Osteoblast (primary cell): Measurements from ENCODE around the gene SDR42E2. TPM values are rescaled to one million over a fixed set of nuclear protein-coding genes. Genes with fewer than 3 reads are reported as not detected.

ENCODE experiments used
- DNase-seq: peaks from one replicate; pipeline ENCODE4 v3.0.0; 2011; ENCODE audit warnings: low spot score, mixed read lengths; ENCODE audit not compliant: insufficient read length; ENCODE audit errors: missing footprints
- H2AFZ ChIP-seq: 2 replicates; pipeline ENCODE4 v1.6.0; 2011; ENCODE audit warnings: mild to moderate bottlenecking, low read length
- H3K27ac ChIP-seq: 2 replicates; pipeline ENCODE4 v1.5.1; 2011; ENCODE audit warnings: mild to moderate bottlenecking, low read depth, low read length, moderate library complexity
- H3K27me3 ChIP-seq: 2 replicates; pipeline ENCODE4 v1.6.0; 2012; ENCODE audit warnings: mild to moderate bottlenecking, control low read depth, inconsistent platforms, low read length, moderate library complexity; ENCODE audit not compliant: insufficient read depth
- H3K36me3 ChIP-seq: 2 replicates; pipeline ENCODE4 v1.5.1; 2011; ENCODE audit warnings: mild to moderate bottlenecking, low read length, control low read depth, moderate library complexity; ENCODE audit not compliant: insufficient read depth
- H3K4me1 ChIP-seq: 2 replicates; pipeline ENCODE4 v1.5.1; 2011; ENCODE audit warnings: mild to moderate bottlenecking, low read length, control low read depth, moderate library complexity; ENCODE audit not compliant: insufficient read depth
- H3K4me2 ChIP-seq: 2 replicates; pipeline ENCODE4 v1.6.0; 2011; ENCODE audit warnings: mild to moderate bottlenecking, low read length; ENCODE audit not compliant: insufficient read depth
- H3K4me3 ChIP-seq: fragments of 200-600 bp; sonication (generic); 3 replicates; pipeline ENCODE4 v1.5.1; 2012; ENCODE audit warnings: mild to moderate bottlenecking, low read length, inconsistent platforms; ENCODE audit not compliant: insufficient read depth
- H3K79me2 ChIP-seq: 2 replicates; pipeline ENCODE4 v1.6.0; 2012; ENCODE audit warnings: mild to moderate bottlenecking, low read length, control low read depth, inconsistent platforms; ENCODE audit not compliant: insufficient read depth
- H3K9me3 ChIP-seq: 2 replicates; pipeline ENCODE4 v1.5.1; 2011; ENCODE audit warnings: low read depth, low read length, control low read depth
- H4K20me1 ChIP-seq: 2 replicates; pipeline ENCODE4 v1.6.0; 2012; ENCODE audit warnings: mild to moderate bottlenecking, low read length, control low read depth; ENCODE audit not compliant: insufficient read depth
- total RNA-seq: library from RNA; depleted of rRNA; stranded (reverse); fragments of >200 nt; gene quantifications from 2 replicates; pipeline ENCODE4 v1.2.3, GENCODE V29; 2012
- TF ChIP-seq, protein P1 (sequence below): IDR thresholded peaks from 2 replicates; pipeline ENCODE4 v1.5.1; 2011; ENCODE audit warnings: mild to moderate bottlenecking, low read depth, low read length, moderate library complexity; ENCODE audit errors: extremely low read depth

Gene SDR42E2
- total RNA-seq, 1 donor, result not detected

DNA sequence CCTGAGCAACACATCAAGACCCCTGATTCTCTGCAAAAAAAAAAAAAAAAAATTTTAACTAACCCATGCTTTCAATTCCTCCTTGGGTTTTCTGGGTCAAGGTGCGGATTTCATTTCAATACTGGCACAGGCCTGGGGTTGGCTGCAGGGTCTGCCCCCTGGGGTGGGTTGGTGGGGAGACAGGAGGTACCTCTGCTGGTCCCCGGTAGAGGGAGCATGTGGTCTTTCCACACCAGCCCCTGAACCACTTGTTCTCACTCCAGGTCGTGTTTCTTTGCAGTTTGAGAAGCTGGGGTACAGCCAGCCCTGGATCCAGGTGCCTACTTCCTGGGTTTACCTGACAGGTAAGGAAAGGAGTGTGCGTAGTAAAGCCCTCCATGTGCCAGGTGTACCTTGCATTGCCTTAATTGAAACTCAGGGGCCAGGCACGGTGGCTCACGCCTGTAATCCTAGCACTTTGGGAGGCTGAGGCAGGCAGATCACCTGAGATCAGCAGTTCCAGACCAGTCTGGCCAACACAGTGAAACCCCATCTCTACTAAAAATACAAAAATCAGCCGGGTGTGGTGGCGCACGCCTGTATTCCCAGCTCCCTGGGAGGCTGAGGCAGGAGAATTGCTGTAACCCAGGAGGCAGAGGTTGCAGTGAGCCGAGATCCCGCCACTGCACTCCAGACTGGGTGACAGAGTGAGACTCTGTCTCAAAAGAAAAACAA is 21.8 kb downstream of the SDR42E2 start:
- DNase-seq, result no peak
- H3K27ac ChIP-seq, result no peak overlapping the region
- H3K4me2 ChIP-seq, result no peak overlapping the region
- H3K79me2 ChIP-seq, result no peaks in the 10 kb centered on the region
- H3K4me1 ChIP-seq, result peaks cover 4% of the 10 kb centered on the region
- no peaks in the 10 kb centered on the region for H3K9me3 ChIP-seq
- H3K27me3 ChIP-seq, result no peaks in the 10 kb centered on the region
- TF ChIP-seq, protein P1, sequence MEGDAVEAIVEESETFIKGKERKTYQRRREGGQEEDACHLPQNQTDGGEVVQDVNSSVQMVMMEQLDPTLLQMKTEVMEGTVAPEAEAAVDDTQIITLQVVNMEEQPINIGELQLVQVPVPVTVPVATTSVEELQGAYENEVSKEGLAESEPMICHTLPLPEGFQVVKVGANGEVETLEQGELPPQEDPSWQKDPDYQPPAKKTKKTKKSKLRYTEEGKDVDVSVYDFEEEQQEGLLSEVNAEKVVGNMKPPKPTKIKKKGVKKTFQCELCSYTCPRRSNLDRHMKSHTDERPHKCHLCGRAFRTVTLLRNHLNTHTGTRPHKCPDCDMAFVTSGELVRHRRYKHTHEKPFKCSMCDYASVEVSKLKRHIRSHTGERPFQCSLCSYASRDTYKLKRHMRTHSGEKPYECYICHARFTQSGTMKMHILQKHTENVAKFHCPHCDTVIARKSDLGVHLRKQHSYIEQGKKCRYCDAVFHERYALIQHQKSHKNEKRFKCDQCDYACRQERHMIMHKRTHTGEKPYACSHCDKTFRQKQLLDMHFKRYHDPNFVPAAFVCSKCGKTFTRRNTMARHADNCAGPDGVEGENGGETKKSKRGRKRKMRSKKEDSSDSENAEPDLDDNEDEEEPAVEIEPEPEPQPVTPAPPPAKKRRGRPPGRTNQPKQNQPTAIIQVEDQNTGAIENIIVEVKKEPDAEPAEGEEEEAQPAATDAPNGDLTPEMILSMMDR, result peak; percentile 14
- H3K4me3 ChIP-seq, result no peak overlapping the region
- H2AFZ ChIP-seq, result no peak overlapping the region
- H3K36me3 ChIP-seq, result no peaks in the 10 kb centered on the region
- no peaks in the 10 kb centered on the region for H4K20me1 ChIP-seq

DNA sequence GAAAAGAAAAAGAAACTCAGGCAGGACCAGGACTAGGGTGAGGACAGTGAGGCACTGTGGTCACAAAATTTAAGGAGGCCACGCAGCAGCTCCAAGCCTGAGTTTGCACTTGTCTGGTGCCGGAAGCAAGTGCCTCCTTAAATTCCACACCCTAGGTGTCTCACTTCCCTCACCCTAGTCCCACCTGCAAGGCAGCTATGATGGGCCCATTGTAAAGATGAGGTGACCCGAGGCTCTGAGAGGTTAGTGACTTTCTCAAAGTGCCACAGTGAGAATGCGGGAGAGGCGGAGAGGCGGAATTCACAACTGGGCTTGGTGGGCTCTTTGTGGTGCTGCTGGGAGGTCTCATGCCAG is 22.3 kb downstream of the SDR42E2 start:
- TF ChIP-seq, protein P1, result no peak
- peaks cover 8% of the 10 kb centered on the region for H3K4me1 ChIP-seq
- no peaks in the 10 kb centered on the region for H3K27me3 ChIP-seq
- no peak for DNase-seq
- H4K20me1 ChIP-seq, result no peaks in the 10 kb centered on the region
- H3K9me3 ChIP-seq, result no peaks in the 10 kb centered on the region
- no peaks in the 10 kb centered on the region for H3K36me3 ChIP-seq
- no peaks in the 10 kb centered on the region for H3K79me2 ChIP-seq
- H3K4me2 ChIP-seq, result no peak overlapping the region
- no peak overlapping the region for H3K27ac ChIP-seq
- no peak overlapping the region for H3K4me3 ChIP-seq
- H2AFZ ChIP-seq, result no peak overlapping the region

DNA sequence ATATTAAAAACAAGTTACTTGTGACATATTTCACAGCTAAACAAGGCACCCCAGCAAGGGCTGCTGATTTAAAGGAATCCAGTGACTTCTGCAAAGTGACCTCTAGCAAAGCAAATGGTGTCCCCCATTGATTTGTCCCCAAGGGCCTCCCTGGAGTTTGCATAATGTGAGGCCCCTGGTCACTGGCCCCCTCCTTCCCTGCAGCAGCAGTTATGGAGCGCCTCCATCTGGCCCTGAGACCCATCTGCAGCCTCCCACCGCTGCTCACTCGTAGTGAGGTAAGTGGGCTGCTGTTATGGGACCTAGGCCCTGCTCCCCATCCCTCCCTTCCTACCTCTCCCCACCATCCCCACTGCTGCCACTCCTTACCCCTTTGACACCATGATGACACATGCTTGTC is 24.2 kb downstream of the SDR42E2 start:
- Histone ChIP-seq H3K9me3 (no peaks in the 10 kb centered on the region), H3K27me3 (no peaks in the 10 kb centered on the region), H3K4me3 (no peak overlapping the region), H3K36me3 (no peaks in the 10 kb centered on the region), H3K4me2 (no peak overlapping the region), H3K4me1 (peaks cover 14% of the 10 kb centered on the region), H2AFZ (no peak overlapping the region), H4K20me1 (no peaks in the 10 kb centered on the region), H3K27ac (no peak overlapping the region), H3K79me2 (no peaks in the 10 kb centered on the region)
- DNase-seq, result no peak
- TF ChIP-seq, protein P1, result peak; percentile 21

DNA sequence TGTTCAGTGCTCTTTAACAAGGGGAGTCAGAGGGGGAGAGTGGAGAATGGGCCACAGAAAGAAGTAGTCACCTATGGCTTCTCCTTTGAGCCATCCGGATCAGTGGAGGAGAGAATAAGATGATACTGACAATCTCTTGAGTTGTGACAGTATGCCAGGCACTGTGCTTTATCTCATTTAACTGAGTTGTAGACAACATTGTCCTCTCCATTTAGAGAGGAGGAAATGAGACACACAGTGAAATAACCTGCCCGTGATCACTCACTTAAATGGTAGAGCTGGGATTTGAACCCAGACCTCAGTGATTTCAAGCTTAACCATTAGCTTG is 25.9 kb downstream of the SDR42E2 start:
- Histone ChIP-seq H3K79me2 (no peaks in the 10 kb centered on the region), H3K27me3 (no peaks in the 10 kb centered on the region), H3K4me1 (peaks cover 27% of the 10 kb centered on the region), H4K20me1 (no peaks in the 10 kb centered on the region), H3K4me2 (no peak overlapping the region), H3K9me3 (no peaks in the 10 kb centered on the region), H3K36me3 (no peaks in the 10 kb centered on the region), H3K4me3 (no peak overlapping the region), H3K27ac (no peak overlapping the region), H2AFZ (no peak overlapping the region)
- peak; percentile 23 for DNase-seq
- TF ChIP-seq, protein P1, result no peak
